Esophagus squamous epithelium (tissue), 5 donors: Measurements from ENCODE around the gene MGAT5. TPM values are rescaled to one million over a fixed set of nuclear protein-coding genes. Genes with fewer than 3 reads are reported as not detected.

ENCODE experiments used
- DNase-seq: peaks from one replicate; lab custom pipeline; 2025; lab: John Stamatoyannopoulos, UW
- H3K27ac ChIP-seq, 4 donors: fragments of 200-600 bp; sonication (generic); one replicate each; pipeline ENCODE4 v1.5.1; 2016 to 2019; ENCODE audit warnings: mild to moderate bottlenecking in 1 of 4
- H3K27me3 ChIP-seq, 4 donors: fragments of 200-600 bp; sonication (generic); 1 replicate in 3 of 4; 2 replicates in 1 of 4; pipeline versions ENCODE4 v1.5.1 to v1.6.0; 2017 to 2021; ENCODE audit warnings: antibody characterized with exemption in 1 of 4
- H3K36me3 ChIP-seq, 3 donors: fragments of 200-600 bp; sonication (generic); one replicate each; pipeline ENCODE4 v1.5.1; 2016 to 2019
- H3K4me1 ChIP-seq, 3 donors: fragments of 200-600 bp; sonication (generic); one replicate each; pipeline ENCODE4 v1.5.1; 2017 to 2019
- H3K4me3 ChIP-seq, 4 donors: fragments of 200-600 bp; sonication (generic); 1 replicate in 3 of 4; 2 replicates in 1 of 4; pipeline ENCODE4 v1.5.1; 2016 to 2019; ENCODE audit warnings: mild to moderate bottlenecking in 2 of 4, moderate library complexity in 1 of 4
- H3K9me3 ChIP-seq, 3 donors: fragments of 200-600 bp; sonication (generic); one replicate each; pipeline ENCODE4 v1.5.1; 2016 to 2019
- CTCF ChIP-seq, 6 experiments: fragments of 450-650 bp in 4 of 6; fragments of 200-600 bp in 2 of 6; sonication (generic) in 2 of 6; IDR thresholded peaks; one replicate each; pipeline ENCODE4 v1.5.1; 2016 to 2019; ENCODE audit warnings: antibody characterized with exemption in 6 of 6, mild to moderate bottlenecking in 4 of 6, moderate library complexity in 4 of 6
- POLR2A ChIP-seq, 4 donors: fragments of 450-650 bp; IDR thresholded peaks; one replicate each; pipeline ENCODE4 v1.6.1; 2017; ENCODE audit warnings: antibody characterized with exemption in 4 of 4, mild to moderate bottlenecking in 4 of 4, moderate library complexity in 3 of 4
- WGBS, 2 donors: methylation state at CpG; one replicate each; pipeline ENCODE4 v1.1.5; 2018; 5-methylcytosine and 5-hydroxymethylcytosine counted together
- intact Hi-C: fragments of 100-400 bp; cut with DNase I; formaldehyde crosslinking; loops from one replicate; pipeline ENCODE4 v1.15.0; 2022
- total RNA-seq, 4 donors: library from RNA; depleted of rRNA; stranded (reverse); fragments of >200 nt; gene quantifications; one replicate each; pipeline ENCODE4 v1.1.0, GENCODE V29; 2016
- donor health status: DM: yes; HTN: yes; CAD: no.

The MGAT5 gene
- total RNA-seq, 4 donors from 2014 or later, result 14.2 to 29.2 (median 24.6) TPM

- no peak overlapping the region for H3K27ac ChIP-seq
- peaks cover 0 to 49% (median 4%) of the 10 kb centered on the region in 3 donors for H3K4me1 ChIP-seq
- no peak overlapping the region for H3K4me3 ChIP-seq
- no peaks in the 10 kb centered on the region for H3K36me3 ChIP-seq
- no peaks in the 10 kb centered on the region for H3K9me3 ChIP-seq
- intact Hi-C loops, result loop anchor here (10.0 kb wide), 1 partner anchor 83 kb away; no protein-coding TSS in a partner anchor
- TF ChIP-seq CTCF (IDR thresholded peaks at IDR 0.05) (peak; percentile 41 to 75 (median 62)), POLR2A (IDR thresholded peaks at IDR 0.05) (no peak)
- no peak for DNase-seq
- H3K27me3 ChIP-seq, result no peaks in the 10 kb centered on the region
- WGBS, 2 donors, result 67 to 74% methylated on average over 5 of the region's 5 CpGs
These were observed 46.2 kb upstream of the MGAT5 start for GRCh38 chr2:134207589-134208209.

DNA sequence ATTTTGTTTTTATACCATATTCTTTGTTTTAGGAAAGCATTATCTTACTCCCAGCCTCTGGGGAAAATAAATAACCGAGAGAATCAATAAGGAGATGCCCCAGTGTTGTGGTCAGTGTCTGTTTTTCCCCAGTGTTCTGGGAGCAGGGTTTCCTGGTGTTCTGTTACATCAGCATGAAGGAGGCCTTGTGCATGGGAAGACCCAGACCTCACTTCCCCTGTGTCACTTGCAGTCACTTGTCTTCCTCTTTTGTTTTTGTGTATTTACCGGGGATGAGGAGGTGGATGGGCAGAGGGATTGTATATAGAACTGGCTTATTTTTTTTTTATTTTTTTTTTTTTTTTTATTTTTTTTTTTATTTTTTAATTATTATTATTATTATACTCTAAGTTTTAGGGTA lies 45.0 kb upstream of the MGAT5 start:
- no peak overlapping the region for H3K27ac ChIP-seq
- H3K4me1 ChIP-seq, result peaks cover 0 to 42% (median 4%) of the 10 kb centered on the region in 3 donors
- DNase-seq, result no peak
- no peak overlapping the region for H3K4me3 ChIP-seq
- H3K36me3 ChIP-seq, result no peaks in the 10 kb centered on the region
- intact Hi-C loops, result loop anchor here (10.0 kb wide), 1 partner anchor 84 kb away; no protein-coding TSS in a partner anchor
- TF ChIP-seq POLR2A (IDR thresholded peaks at IDR 0.05) (no peak), CTCF (IDR thresholded peaks at IDR 0.05) (no peak)
- WGBS, 2 donors, result 71 to 87% methylated on average over 1 to 2 of the region's 2 CpGs
- H3K9me3 ChIP-seq, result no peaks in the 10 kb centered on the region
- H3K27me3 ChIP-seq, result no peaks in the 10 kb centered on the region

DNA sequence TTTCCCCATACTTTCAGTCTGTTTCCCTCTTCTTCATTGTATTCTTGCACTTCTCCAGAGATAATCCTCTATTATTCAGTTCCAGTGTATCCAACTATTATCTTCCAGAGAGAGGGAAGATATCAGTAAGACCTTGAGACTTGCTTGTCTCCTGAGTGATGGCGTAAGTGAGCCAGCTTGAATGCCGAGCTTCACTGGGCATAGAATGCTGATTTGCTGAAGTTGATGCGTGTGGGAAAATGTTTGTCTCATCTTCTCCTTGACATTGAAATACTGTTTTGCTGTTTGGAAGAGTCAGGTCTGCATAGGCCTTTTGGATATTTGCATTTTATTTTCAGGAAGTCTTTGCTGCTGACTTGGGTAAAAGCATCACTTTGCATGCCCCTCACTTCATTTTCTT lies 41.1 kb upstream of the MGAT5 start:
- intact Hi-C loops, result no loop called here
- Histone ChIP-seq H3K9me3 (no peaks in the 10 kb centered on the region), H3K4me1 (peaks cover 0 to 32% (median 8%) of the 10 kb centered on the region in 3 donors), H3K27ac (no peak overlapping the region), H3K4me3 (no peak overlapping the region), H3K36me3 (no peaks in the 10 kb centered on the region), H3K27me3 (no peaks in the 10 kb centered on the region)
- WGBS, 2 donors, result 87 to 92% methylated on average over 3 of the region's 3 CpGs
- TF ChIP-seq POLR2A (IDR thresholded peaks at IDR 0.05) (no peak), CTCF (IDR thresholded peaks at IDR 0.05) (no peak)
- no peak for DNase-seq

- no peaks in the 10 kb centered on the region for H3K9me3 ChIP-seq
- no peak overlapping the region for H3K4me3 ChIP-seq
- 48 to 72% methylated on average over 8 of the region's 8 CpGs for WGBS, 2 donors
- intact Hi-C loops, result no loop called here
- no peak for TF ChIP-seq POLR2A (IDR thresholded peaks at IDR 0.05)
- TF ChIP-seq CTCF (IDR thresholded peaks at IDR 0.05), result no peak
- peak overlapping the region in 2 of 4 donors; percentile 53 to 55 for H3K27ac ChIP-seq
- H3K36me3 ChIP-seq, result no peaks in the 10 kb centered on the region
- DNase-seq, result no peak
- H3K4me1 ChIP-seq, result peaks cover 0 to 42% (median 19%) of the 10 kb centered on the region in 3 donors
- H3K27me3 ChIP-seq, result no peaks in the 10 kb centered on the region
These were observed 37.6 kb upstream of the MGAT5 start for GRCh38 chr2:134216152-134216829.

- Histone ChIP-seq H3K9me3 (no peaks in the 10 kb centered on the region), H3K36me3 (no peaks in the 10 kb centered on the region), H3K4me3 (no peak overlapping the region), H3K4me1 (peaks cover 0 to 42% (median 19%) of the 10 kb centered on the region in 3 donors), H3K27ac (no peak overlapping the region), H3K27me3 (no peaks in the 10 kb centered on the region)
- DNase-seq, result no peak
- 79 to 84% methylated on average over 2 of the region's 2 CpGs for WGBS, 2 donors
- intact Hi-C loops, result no loop called here
- TF ChIP-seq POLR2A (IDR thresholded peaks at IDR 0.05) (no peak), CTCF (IDR thresholded peaks at IDR 0.05) (no peak)
These were observed 36.5 kb upstream of the MGAT5 start for GRCh38 chr2:134217351-134217750.
